RWPE1 (cell line): ENCODE measurements around the gene TRAM2.

Experiments
- CTCF ChIA-PET: fragments of 350-600 bp; sonication (Branson Sonifier 250); formaldehyde crosslinking; extraction: SDS; loops from one replicate; lab custom pipeline; 2021; lab: Yijun Ruan, JAX
- POLR2A ChIA-PET: fragments of 400-600 bp; formaldehyde crosslinking; extraction: SDS; loops from one replicate; lab custom pipeline; 2020; ENCODE audit warnings: antibody characterized with exemption; ENCODE audit not compliant: low non-redundant PET; lab: Yijun Ruan, JAX
- DNase-seq: peaks from one replicate; pipeline ENCODE4 v3.0.0; 2012; ENCODE audit warnings: low spot score
- H3K27ac ChIP-seq: fragments of 450-650 bp; 2 replicates; pipeline ENCODE4 v1.5.1; 2017
- CTCF ChIP-seq: fragments of 450-650 bp; conservative IDR thresholded peaks from 2 replicates; pipeline ENCODE4 v1.5.1; 2017; ENCODE audit warnings: low read depth, mild to moderate bottlenecking

The TRAM2 gene

GRCh38 chr6:52512199-52512598 lies 64.7 kb downstream of the TRAM2 start:
- peak overlapping the region; percentile 92 for H3K27ac ChIP-seq
- DNase-seq = peak; percentile 66
- TF ChIP-seq CTCF = no peak
- ChIA-PET POLR2A (no interaction called here), CTCF (no interaction called here)

- ChIA-PET CTCF (no interaction called here), POLR2A (no interaction called here)
- H3K27ac ChIP-seq = peak overlapping the region; percentile 92
- TF ChIP-seq CTCF = no peak
- no peak for DNase-seq
Observed at GRCh38 chr6:52511572-52512151, 65.2 kb downstream of the TRAM2 start.

GRCh38 chr6:52511163-52511562 lies 65.7 kb downstream of the TRAM2 start:
- no peak for DNase-seq
- ChIA-PET CTCF (no interaction called here), POLR2A (no interaction called here)
- peak overlapping the region; percentile 92 for H3K27ac ChIP-seq
- TF ChIP-seq CTCF = no peak

GRCh38 chr6:52510213-52510562 lies 66.7 kb downstream of the TRAM2 start:
- ChIA-PET CTCF (no interaction called here), POLR2A (no interaction called here)
- no peak for TF ChIP-seq CTCF

GRCh38 chr6:52509281-52510212 lies 67.3 kb downstream of the TRAM2 start:
- TF ChIP-seq CTCF = no peak
- no peak for DNase-seq
- POLR2A ChIA-PET = no interaction called here
- CTCF ChIA-PET = no interaction called here
- H3K27ac ChIP-seq = peak overlapping the region; percentile 78

More at GRCh38 chr6:52510213-52510562, 66.7 kb downstream of the TRAM2 start:
- no peak for DNase-seq
- H3K27ac ChIP-seq = no peak overlapping the region

- POLR2A ChIA-PET = no interaction called here
- no peak for TF ChIP-seq CTCF
- no peak for DNase-seq
- peak overlapping the region; percentile 78 for H3K27ac ChIP-seq
- CTCF ChIA-PET = no interaction called here
Observed at GRCh38 chr6:52508261-52508739, 68.6 kb downstream of the TRAM2 start.
